ENCODE results near the gene MAGEL2.
"Not testable (repeated sequence)": the region's sequence is repeated elsewhere in the genome, so short reads cannot be mapped to it uniquely, and the experiment has no call there.

MAGEL2 gene

GRCh38 chr15:23606226-23606625 is 41.4 kb downstream of the MAGEL2 start:
- H2AFZ ChIP-seq (ENCODE audit: low read depth, low read length): no peak overlapping the region
- no peak overlapping the region for H2BK15ac ChIP-seq (ENCODE audit: low read depth, poor library complexity, severe bottlenecking)
- H3K36me3 ChIP-seq (ENCODE audit: control insufficient read depth in 1 of 2, insufficient read depth in 2 of 2, low read depth in 1 of 2, low read length in 2 of 2): no peaks in the 10 kb centered on the region
- H3K4me1 ChIP-seq (ENCODE audit: control insufficient read depth, insufficient read depth, low read depth, low read length): no peaks in the 10 kb centered on the region
- no peak overlapping the region for H4K8ac ChIP-seq (ENCODE audit: low read length)
- H2BK12ac ChIP-seq (ENCODE audit: low read length in 2 of 2): no peak overlapping the region
- H3K4me3 ChIP-seq (ENCODE audit: insufficient read depth in 1 of 2, low read depth in 1 of 2, low read length in 2 of 2): no peak overlapping the region
- H3K27me3 ChIP-seq (ENCODE audit: control insufficient read depth in 1 of 2, insufficient read depth in 1 of 2, low read length in 2 of 2): no peaks in the 10 kb centered on the region
- H3K4me2 ChIP-seq (ENCODE audit: low read length, poor library complexity, severe bottlenecking): no peak overlapping the region
- no peak overlapping the region for H3K9ac ChIP-seq (ENCODE audit: low read length)
- no peak overlapping the region for H3K18ac ChIP-seq (ENCODE audit: low read depth in 1 of 2, low read length in 2 of 2)
- H2BK5ac ChIP-seq (ENCODE audit: low read depth, low read length, poor library complexity, severe bottlenecking): no peak overlapping the region
- no peak overlapping the region for H4K91ac ChIP-seq (ENCODE audit: low read length)
- H2BK120ac ChIP-seq (ENCODE audit: low read depth, low read length): no peak overlapping the region
- no peak overlapping the region for H3K4ac ChIP-seq (ENCODE audit: low read depth in 1 of 2, low read length in 2 of 2)
- H2AK5ac ChIP-seq (ENCODE audit: low read length, severe bottlenecking): no peak overlapping the region
- H3K79me1 ChIP-seq (replicated peaks; ENCODE audit: low read length, poor library complexity, severe bottlenecking): no peaks in the 10 kb centered on the region
- H3K27ac ChIP-seq (ENCODE audit: low read length, poor library complexity, severe bottlenecking): no peak overlapping the region
- H3K14ac ChIP-seq (ENCODE audit: low read length in 2 of 2): no peak overlapping the region
- H3K23ac ChIP-seq (ENCODE audit: low read length in 2 of 2): no peak overlapping the region
- 69% methylated on average over 2 of the region's 2 CpGs for WGBS
- no peak for DNase-seq
- no peaks in the 10 kb centered on the region for H3K9me3 ChIP-seq (ENCODE audit: control insufficient read depth, low read length)

GRCh38 chr15:23602124-23602523 is 45.5 kb downstream of the MAGEL2 start:
- Histone ChIP-seq H3K27ac (ENCODE audit: low read length, poor library complexity, severe bottlenecking) (no peak overlapping the region), H2BK15ac (ENCODE audit: low read depth, poor library complexity, severe bottlenecking) (no peak overlapping the region)

GRCh38 chr15:23599053-23599452 is 48.6 kb downstream of the MAGEL2 start:
- no peak overlapping the region for H4K91ac ChIP-seq (ENCODE audit: low read length)
- no peak overlapping the region for H2AFZ ChIP-seq (ENCODE audit: low read depth, low read length)
- H3K4ac ChIP-seq (ENCODE audit: low read depth in 1 of 2, low read length in 2 of 2): no peak overlapping the region
- no peak overlapping the region for H3K23ac ChIP-seq (ENCODE audit: low read length in 2 of 2)
- no peak overlapping the region for H3K4me3 ChIP-seq (ENCODE audit: insufficient read depth in 1 of 2, low read depth in 1 of 2, low read length in 2 of 2)
- no peaks in the 10 kb centered on the region for H3K36me3 ChIP-seq (ENCODE audit: control insufficient read depth in 1 of 2, insufficient read depth in 2 of 2, low read depth in 1 of 2, low read length in 2 of 2)
- H2BK5ac ChIP-seq (ENCODE audit: low read depth, low read length, poor library complexity, severe bottlenecking): no peak overlapping the region
- no peaks in the 10 kb centered on the region for H3K27me3 ChIP-seq (ENCODE audit: control insufficient read depth in 1 of 2, insufficient read depth in 1 of 2, low read length in 2 of 2)
- no peak overlapping the region for H3K14ac ChIP-seq (ENCODE audit: low read length in 2 of 2)
- H4K8ac ChIP-seq (ENCODE audit: low read length): no peak overlapping the region
- H3K4me2 ChIP-seq (ENCODE audit: low read length, poor library complexity, severe bottlenecking): no peak overlapping the region
- no peak overlapping the region for H3K9ac ChIP-seq (ENCODE audit: low read length)
- H2BK120ac ChIP-seq (ENCODE audit: low read depth, low read length): no peak overlapping the region
- H3K9me3 ChIP-seq (ENCODE audit: control insufficient read depth, low read length): no peaks in the 10 kb centered on the region
- 80% methylated on average over 1 of the region's 1 CpG for WGBS
- no peak overlapping the region for H3K27ac ChIP-seq (ENCODE audit: low read length, poor library complexity, severe bottlenecking)
- no peak overlapping the region for H3K18ac ChIP-seq (ENCODE audit: low read depth in 1 of 2, low read length in 2 of 2)
- no peak for DNase-seq
- no peaks in the 10 kb centered on the region for H3K79me1 ChIP-seq (replicated peaks; ENCODE audit: low read length, poor library complexity, severe bottlenecking)
- no peak overlapping the region for H2BK12ac ChIP-seq (ENCODE audit: low read length in 2 of 2)
- H3K4me1 ChIP-seq (ENCODE audit: control insufficient read depth, insufficient read depth, low read depth, low read length): no peaks in the 10 kb centered on the region
- no peak overlapping the region for H2BK15ac ChIP-seq (ENCODE audit: low read depth, poor library complexity, severe bottlenecking)
- no peak overlapping the region for H2AK5ac ChIP-seq (ENCODE audit: low read length, severe bottlenecking)

More at GRCh38 chr15:23602124-23602523, 45.5 kb downstream of the MAGEL2 start:
- no peaks in the 10 kb centered on the region for H3K9me3 ChIP-seq (ENCODE audit: control insufficient read depth, low read length)
- no peak overlapping the region for H4K91ac ChIP-seq (ENCODE audit: low read length)
- no peak overlapping the region for H3K9ac ChIP-seq (ENCODE audit: low read length)
- H3K4me1 ChIP-seq (ENCODE audit: control insufficient read depth, insufficient read depth, low read depth, low read length): no peaks in the 10 kb centered on the region
- H3K14ac ChIP-seq (ENCODE audit: low read length in 2 of 2): no peak overlapping the region
- H4K8ac ChIP-seq (ENCODE audit: low read length): no peak overlapping the region
- H3K79me1 ChIP-seq (replicated peaks; ENCODE audit: low read length, poor library complexity, severe bottlenecking): no peaks in the 10 kb centered on the region
- H3K4me2 ChIP-seq (ENCODE audit: low read length, poor library complexity, severe bottlenecking): no peak overlapping the region
- no peak overlapping the region for H2BK12ac ChIP-seq (ENCODE audit: low read length in 2 of 2)
- DNase-seq: no peak
- no peak overlapping the region for H3K18ac ChIP-seq (ENCODE audit: low read depth in 1 of 2, low read length in 2 of 2)
- H2BK120ac ChIP-seq (ENCODE audit: low read depth, low read length): no peak overlapping the region
- H3K23ac ChIP-seq (ENCODE audit: low read length in 2 of 2): no peak overlapping the region
- no peak overlapping the region for H3K4me3 ChIP-seq (ENCODE audit: insufficient read depth in 1 of 2, low read depth in 1 of 2, low read length in 2 of 2)
- H3K4ac ChIP-seq (ENCODE audit: low read depth in 1 of 2, low read length in 2 of 2): no peak overlapping the region
- no peak overlapping the region for H2BK5ac ChIP-seq (ENCODE audit: low read depth, low read length, poor library complexity, severe bottlenecking)
- no peak overlapping the region for H2AK5ac ChIP-seq (ENCODE audit: low read length, severe bottlenecking)
- H3K27me3 ChIP-seq (ENCODE audit: control insufficient read depth in 1 of 2, insufficient read depth in 1 of 2, low read length in 2 of 2): no peaks in the 10 kb centered on the region
- no peaks in the 10 kb centered on the region for H3K36me3 ChIP-seq (ENCODE audit: control insufficient read depth in 1 of 2, insufficient read depth in 2 of 2, low read depth in 1 of 2, low read length in 2 of 2)
- 96% methylated on average over 6 of the region's 6 CpGs for WGBS
- no peak overlapping the region for H2AFZ ChIP-seq (ENCODE audit: low read depth, low read length)

- H3K4ac ChIP-seq (ENCODE audit: low read depth in 1 of 2, low read length in 2 of 2); H3K27me3 ChIP-seq (ENCODE audit: control insufficient read depth in 1 of 2, insufficient read depth in 1 of 2, low read length in 2 of 2); H2BK5ac ChIP-seq (ENCODE audit: low read depth, low read length, poor library complexity, severe bottlenecking); H2BK12ac ChIP-seq (ENCODE audit: low read length in 2 of 2); H4K8ac ChIP-seq (ENCODE audit: low read length); H2BK120ac ChIP-seq (ENCODE audit: low read depth, low read length); H3K14ac ChIP-seq (ENCODE audit: low read length in 2 of 2); H3K18ac ChIP-seq (ENCODE audit: low read depth in 1 of 2, low read length in 2 of 2); H2AK5ac ChIP-seq (ENCODE audit: low read length, severe bottlenecking); H4K91ac ChIP-seq (ENCODE audit: low read length); H3K79me1 ChIP-seq (replicated peaks; ENCODE audit: low read length, poor library complexity, severe bottlenecking); H3K9me3 ChIP-seq (ENCODE audit: control insufficient read depth, low read length); DNase-seq; H3K27ac ChIP-seq (ENCODE audit: low read length, poor library complexity, severe bottlenecking); H3K4me3 ChIP-seq (ENCODE audit: insufficient read depth in 1 of 2, low read depth in 1 of 2, low read length in 2 of 2); H3K23ac ChIP-seq (ENCODE audit: low read length in 2 of 2); H2BK15ac ChIP-seq (ENCODE audit: low read depth, poor library complexity, severe bottlenecking); H3K9ac ChIP-seq (ENCODE audit: low read length); H3K4me2 ChIP-seq (ENCODE audit: low read length, poor library complexity, severe bottlenecking); H3K36me3 ChIP-seq (ENCODE audit: control insufficient read depth in 1 of 2, insufficient read depth in 2 of 2, low read depth in 1 of 2, low read length in 2 of 2); H3K4me1 ChIP-seq (ENCODE audit: control insufficient read depth, insufficient read depth, low read depth, low read length); H2AFZ ChIP-seq (ENCODE audit: low read depth, low read length): not testable (repeated sequence)
- WGBS: 88% methylated on average over 11 of the region's 14 CpGs
Observed at GRCh38 chr15:23597278-23597677, 50.4 kb downstream of the MAGEL2 start.
